Esophagus squamous epithelium (tissue), 5 donors: ENCODE results near the gene WAPL. TPM values are rescaled to one million over a fixed set of nuclear protein-coding genes. Genes with fewer than 3 reads are reported as not detected.

ENCODE experiments used
- DNase-seq: peaks from one replicate; lab custom pipeline; 2025; lab: John Stamatoyannopoulos, UW
- H3K27ac ChIP-seq, 4 donors: fragments of 200-600 bp; sonication (generic); one replicate each; pipeline ENCODE4 v1.5.1; 2016 to 2019; ENCODE audit warnings: mild to moderate bottlenecking in 1 of 4
- H3K27me3 ChIP-seq, 4 donors: fragments of 200-600 bp; sonication (generic); 1 replicate in 3 of 4; 2 replicates in 1 of 4; pipeline versions ENCODE4 v1.5.1 to v1.6.0; 2017 to 2021; ENCODE audit warnings: antibody characterized with exemption in 1 of 4
- H3K36me3 ChIP-seq, 3 donors: fragments of 200-600 bp; sonication (generic); one replicate each; pipeline ENCODE4 v1.5.1; 2016 to 2019
- H3K4me1 ChIP-seq, 3 donors: fragments of 200-600 bp; sonication (generic); one replicate each; pipeline ENCODE4 v1.5.1; 2017 to 2019
- H3K4me3 ChIP-seq, 4 donors: fragments of 200-600 bp; sonication (generic); 1 replicate in 3 of 4; 2 replicates in 1 of 4; pipeline ENCODE4 v1.5.1; 2016 to 2019; ENCODE audit warnings: mild to moderate bottlenecking in 2 of 4, moderate library complexity in 1 of 4
- H3K9me3 ChIP-seq, 3 donors: fragments of 200-600 bp; sonication (generic); one replicate each; pipeline ENCODE4 v1.5.1; 2016 to 2019
- CTCF ChIP-seq, 6 experiments: fragments of 450-650 bp in 4 of 6; fragments of 200-600 bp in 2 of 6; sonication (generic) in 2 of 6; IDR thresholded peaks; one replicate each; pipeline ENCODE4 v1.5.1; 2016 to 2019; ENCODE audit warnings: antibody characterized with exemption in 6 of 6, mild to moderate bottlenecking in 4 of 6, moderate library complexity in 4 of 6
- POLR2A ChIP-seq, 4 donors: fragments of 450-650 bp; IDR thresholded peaks; one replicate each; pipeline ENCODE4 v1.6.1; 2017; ENCODE audit warnings: antibody characterized with exemption in 4 of 4, mild to moderate bottlenecking in 4 of 4, moderate library complexity in 3 of 4
- WGBS, 2 donors: methylation state at CpG; one replicate each; pipeline ENCODE4 v1.1.5; 2018; 5-methylcytosine and 5-hydroxymethylcytosine counted together
- intact Hi-C: fragments of 100-400 bp; cut with DNase I; formaldehyde crosslinking; loops from one replicate; pipeline ENCODE4 v1.15.0; 2022
- total RNA-seq, 4 donors: library from RNA; depleted of rRNA; stranded (reverse); fragments of >200 nt; gene quantifications; one replicate each; pipeline ENCODE4 v1.1.0, GENCODE V29; 2016
- donor health status: DM: yes; HTN: yes; CAD: no.

Gene WAPL
- total RNA-seq, 4 donors from 2014 or later = 21.4 to 44.4 (median 28.2) TPM

GRCh38 chr10:86393862-86394455 lies 127.6 kb downstream of the WAPL start:
- H3K27me3 ChIP-seq = peaks cover 0 to 61% (median 2%) of the 10 kb centered on the region in 4 donors
- no peaks in the 10 kb centered on the region for H3K36me3 ChIP-seq
- DNase-seq = no peak
- intact Hi-C loops = no loop called here
- no peak overlapping the region for H3K4me3 ChIP-seq
- H3K4me1 ChIP-seq = peaks cover 6 to 10% (median 6%) of the 10 kb centered on the region in 3 donors
- no peaks in the 10 kb centered on the region for H3K9me3 ChIP-seq
- TF ChIP-seq POLR2A (IDR thresholded peaks at IDR 0.05) (no peak), CTCF (IDR thresholded peaks at IDR 0.05) (no peak)
- H3K27ac ChIP-seq = no peak overlapping the region
- 37 to 62% methylated on average over 10 of the region's 10 CpGs for WGBS, 2 donors

GRCh38 chr10:86393362-86393761 lies 128.2 kb downstream of the WAPL start:
- Histone ChIP-seq H3K9me3 (no peaks in the 10 kb centered on the region), H3K27me3 (peaks cover 0 to 65% (median 3%) of the 10 kb centered on the region in 4 donors), H3K27ac (no peak overlapping the region), H3K4me1 (peaks cover 6 to 10% (median 6%) of the 10 kb centered on the region in 3 donors), H3K4me3 (no peak overlapping the region), H3K36me3 (no peaks in the 10 kb centered on the region)
- TF ChIP-seq POLR2A (IDR thresholded peaks at IDR 0.05) = no peak
- WGBS, 2 donors = 58 to 60% methylated on average over 5 to 7 of the region's 9 CpGs
- DNase-seq = no peak
- intact Hi-C loops = no loop called here

GRCh38 chr10:86392723-86393094 lies 128.9 kb downstream of the WAPL start:
- Histone ChIP-seq H3K4me3 (no peak overlapping the region), H3K27me3 (peaks cover 0 to 71% (median 5%) of the 10 kb centered on the region in 4 donors), H3K4me1 (peaks cover 6 to 10% (median 6%) of the 10 kb centered on the region in 3 donors), H3K27ac (no peak overlapping the region), H3K36me3 (no peaks in the 10 kb centered on the region), H3K9me3 (no peaks in the 10 kb centered on the region)
- TF ChIP-seq CTCF (IDR thresholded peaks at IDR 0.05) (no peak), POLR2A (IDR thresholded peaks at IDR 0.05) (no peak)
- DNase-seq = no peak
- WGBS, 2 donors = 72% methylated on average over 6 of the region's 7 CpGs; no CpG with 5 or more reads in 1 of the 2 donors
- intact Hi-C loops = no loop called here

GRCh38 chr10:86391986-86392722 lies 129.4 kb downstream of the WAPL start:
- no peak for TF ChIP-seq CTCF (IDR thresholded peaks at IDR 0.05)
- no peak for TF ChIP-seq POLR2A (IDR thresholded peaks at IDR 0.05)
- H3K27ac ChIP-seq = no peak overlapping the region
- peaks cover 0 to 74% (median 5%) of the 10 kb centered on the region in 4 donors for H3K27me3 ChIP-seq
- no peak for DNase-seq
- WGBS, 2 donors = 73 to 75% methylated on average over 9 to 12 of the region's 12 CpGs
- H3K36me3 ChIP-seq = no peaks in the 10 kb centered on the region
- H3K4me1 ChIP-seq = peaks cover 6 to 10% (median 6%) of the 10 kb centered on the region in 3 donors
- intact Hi-C loops = no loop called here
- no peaks in the 10 kb centered on the region for H3K9me3 ChIP-seq
- H3K4me3 ChIP-seq = no peak overlapping the region

GRCh38 chr10:86391236-86391840 lies 130.3 kb downstream of the WAPL start:
- Histone ChIP-seq H3K27ac (no peak overlapping the region), H3K27me3 (peaks cover 0 to 79% (median 5%) of the 10 kb centered on the region in 4 donors), H3K4me3 (no peak overlapping the region), H3K9me3 (no peaks in the 10 kb centered on the region), H3K36me3 (no peaks in the 10 kb centered on the region), H3K4me1 (peaks cover 6 to 10% (median 6%) of the 10 kb centered on the region in 3 donors)
- DNase-seq = no peak
- intact Hi-C loops = no loop called here
- 72 to 87% methylated on average over 5 to 8 of the region's 8 CpGs for WGBS, 2 donors
- TF ChIP-seq CTCF (IDR thresholded peaks at IDR 0.05) (no peak), POLR2A (IDR thresholded peaks at IDR 0.05) (no peak)
